ENCODE data around the gene FAM181A.
A peak's percentile ranks its signal among the peaks of the same experiment; 100 is the strongest.

Gene FAM181A

GRCh38 chr14:93962701-93963601 lies 35.8 kb downstream of the FAM181A start:
- DNase-seq (ENCODE audit: low read depth in 2 of 2), result no peak

GRCh38 chr14:93963692-93964091 lies 36.5 kb downstream of the FAM181A start:
- no peak for DNase-seq (ENCODE audit: low read depth in 2 of 2)

- no peak for DNase-seq (ENCODE audit: low read depth in 2 of 2)
Observed at GRCh38 chr14:93964281-93964680, 37.1 kb downstream of the FAM181A start.

- DNase-seq (ENCODE audit: low read depth in 2 of 2), result no peak
Observed at GRCh38 chr14:93964820-93965286, 37.7 kb downstream of the FAM181A start.

- no peak for DNase-seq (ENCODE audit: low read depth in 2 of 2)
Observed at GRCh38 chr14:93965287-93965821, 38.2 kb downstream of the FAM181A start.

- no peak for DNase-seq (ENCODE audit: low read depth in 2 of 2)
Observed at GRCh38 chr14:93965946-93966474, 38.9 kb downstream of the FAM181A start.

GRCh38 chr14:93967637-93968250 lies 40.6 kb downstream of the FAM181A start:
- DNase-seq (ENCODE audit: low read depth in 2 of 2), result no peak

GRCh38 chr14:93969082-93969828 lies 42.1 kb downstream of the FAM181A start:
- DNase-seq (ENCODE audit: low read depth in 2 of 2), result no peak

GRCh38 chr14:93970585-93970964 lies 43.4 kb downstream of the FAM181A start:
- DNase-seq (ENCODE audit: low read depth in 2 of 2), result peak in 1 of 2 donors; percentile 55

GRCh38 chr14:93970965-93971634 lies 44.0 kb downstream of the FAM181A start:
- peak in 1 of 2 donors; percentile 49 for DNase-seq (ENCODE audit: low read depth in 2 of 2)

- DNase-seq (ENCODE audit: low read depth in 2 of 2), result no peak
Observed at GRCh38 chr14:93971635-93972027, 44.5 kb downstream of the FAM181A start.

- DNase-seq (ENCODE audit: low read depth in 2 of 2), result no peak
Observed at GRCh38 chr14:93972618-93973205, 45.6 kb downstream of the FAM181A start.

- no peak for DNase-seq (ENCODE audit: low read depth in 2 of 2)
Observed at GRCh38 chr14:93973607-93974006, 46.5 kb downstream of the FAM181A start.

- no peak for DNase-seq (ENCODE audit: low read depth in 2 of 2)
Observed at GRCh38 chr14:93974299-93974698, 47.2 kb downstream of the FAM181A start.

- no peak for DNase-seq (ENCODE audit: low read depth in 2 of 2)
Observed at GRCh38 chr14:93974833-93975232, 47.7 kb downstream of the FAM181A start.

- DNase-seq (ENCODE audit: low read depth in 2 of 2), result no peak
Observed at GRCh38 chr14:93975791-93976476, 48.8 kb downstream of the FAM181A start.

- no peak for DNase-seq (ENCODE audit: low read depth in 2 of 2)
Observed at GRCh38 chr14:93976477-93977057, 49.4 kb downstream of the FAM181A start, which contains the start of gene ASB2. Gene ASB2 (minus strand): TSS chr14:93976570. CDS start chr14:93964539, 12,031 bp downstream.

GRCh38 chr14:93977171-93977570 lies 50.0 kb downstream of the FAM181A start:
- no peak for DNase-seq (ENCODE audit: low read depth in 2 of 2)

GRCh38 chr14:93977790-93978581 lies 50.8 kb downstream of the FAM181A start:
- DNase-seq (ENCODE audit: low read depth in 2 of 2), result peak; percentile 56 to 67

Data from activated CD4-positive, alpha-beta T cell treated with anti-CD3 and anti-CD28 coated beads for 24 hours (primary cell).